ENCODE measurements around the gene SDHA. TPM values are rescaled to one million over a fixed set of nuclear protein-coding genes. Genes with fewer than 3 reads are reported as not detected.
"Not testable (repeated sequence)": the region's sequence is repeated elsewhere in the genome, so short reads cannot be mapped to it uniquely, and the experiment has no call there.

The SDHA gene
- total RNA-seq, 1 experiment from 2014 or later: 134 TPM

- ChIA-PET RAD21 (ENCODE audit: low non-redundant PET in 1 of 2, low total read pairs in 2 of 2, uncharacterized antibody in 2 of 2, unreplicated experiment in 2 of 2) (no interaction called here), CTCF (no interaction called here), POLR2A (no interaction called here)
- DNase-seq (ENCODE audit: low read depth, low spot score) (no peak), ATAC-seq (no peak)
- Histone ChIP-seq H3K9me2 (ENCODE audit: insufficient read depth) (no peaks in the 10 kb centered on the region), H3K4me2 (ENCODE audit: low read length) (no peak overlapping the region), H2AFZ (ENCODE audit: low read depth, low read length, poor library complexity, severe bottlenecking) (no peak overlapping the region), H3K9me3 (ENCODE audit: control insufficient read depth in 1 of 2, insufficient read depth in 1 of 2, low read depth in 1 of 2, low read length in 2 of 2) (no peaks in the 10 kb centered on the region), H3K79me2 (ENCODE audit: insufficient read depth, low read length) (peaks cover 89% of the 10 kb centered on the region), H3K27me3 (ENCODE audit: insufficient read depth, low read length) (no peaks in the 10 kb centered on the region), H3K9ac (ENCODE audit: low read length) (no peak overlapping the region), H3K36me3 (ENCODE audit: control insufficient read depth in 1 of 2, insufficient read depth in 2 of 2, low read length in 2 of 2) (peaks cover 9 to 19% of the 10 kb centered on the region in 2 experiments; a peak in 3 of 4 replicates), H3K27ac (ENCODE audit: low read depth, low read length) (no peak overlapping the region), H3K4me3 (replicated peaks in 1 of 2; ENCODE audit: low read depth in 1 of 2, low read length in 2 of 2) (no peak overlapping the region), H4K20me1 (ENCODE audit: insufficient read depth) (peaks cover 3% of the 10 kb centered on the region; the same call in 1 of the 2 replicates), H3K4me1 (ENCODE audit: control insufficient read depth in 1 of 2, insufficient read depth in 2 of 2, low read length in 2 of 2) (no peaks in the 10 kb centered on the region)
- no TSS peak for BruUV-seq (replicated peaks)
- no peak for TF ChIP-seq ZFX (IDR thresholded peaks at IDR 0.05)
- no peak for TF ChIP-seq SP1 (IDR thresholded peaks at IDR 0.05; ENCODE audit: low read depth)
- no peak for TF ChIP-seq EGR1 (IDR thresholded peaks at IDR 0.05; ENCODE audit: low read depth)
- TF ChIP-seq ZNF274 (IDR thresholded peaks at IDR 0.05; ENCODE audit: low read depth, low read length): no peak
- no peak for TF ChIP-seq CTCF (IDR thresholded peaks at IDR 0.05 in 2 of 3, conservative IDR thresholded peaks at IDR 0.05 in 1 of 3; ENCODE audit: borderline replicate concordance in 1 of 3, insufficient read depth in 1 of 3, low read depth in 2 of 3, low read length in 2 of 3)
- intact Hi-C loops (cut with micrococcal nuclease): no loop called here
Observed at GRCh38 chr5:278646-279045, 60.5 kb downstream of the SDHA start.

GRCh38 chr5:279051-279665, 61.0 kb downstream of the SDHA start:
- intact Hi-C loops (cut with micrococcal nuclease); H3K9me2 ChIP-seq (ENCODE audit: insufficient read depth); H3K4me2 ChIP-seq (ENCODE audit: low read length); POLR2A ChIA-PET; DNase-seq (ENCODE audit: low read depth, low spot score); BruUV-seq (replicated peaks); CTCF ChIA-PET; H3K27me3 ChIP-seq (ENCODE audit: insufficient read depth, low read length); RAD21 ChIA-PET (ENCODE audit: low non-redundant PET in 1 of 2, low total read pairs in 2 of 2, uncharacterized antibody in 2 of 2, unreplicated experiment in 2 of 2); H3K9ac ChIP-seq (ENCODE audit: low read length); H4K20me1 ChIP-seq (ENCODE audit: insufficient read depth); H3K9me3 ChIP-seq (ENCODE audit: control insufficient read depth in 1 of 2, insufficient read depth in 1 of 2, low read depth in 1 of 2, low read length in 2 of 2); H3K4me3 ChIP-seq (replicated peaks in 1 of 2; ENCODE audit: low read depth in 1 of 2, low read length in 2 of 2); H3K4me1 ChIP-seq (ENCODE audit: control insufficient read depth in 1 of 2, insufficient read depth in 2 of 2, low read length in 2 of 2); H2AFZ ChIP-seq (ENCODE audit: low read depth, low read length, poor library complexity, severe bottlenecking); ATAC-seq; H3K27ac ChIP-seq (ENCODE audit: low read depth, low read length): not testable (repeated sequence)
- Histone ChIP-seq H3K79me2 (ENCODE audit: insufficient read depth, low read length) (peaks cover 89% of the 10 kb centered on the region), H3K36me3 (ENCODE audit: control insufficient read depth in 1 of 2, insufficient read depth in 2 of 2, low read length in 2 of 2) (peaks cover 6 to 14% of the 10 kb centered on the region in 2 experiments; a peak in 3 of 4 replicates)

Measured in HCT116 (cell line).